NCI-H2171 treated with DMSO at 0.1 percent for 48 hours (cell line): ENCODE measurements around the gene DPEP2.
"Not testable (repeated sequence)": the region's sequence is repeated elsewhere in the genome, so short reads cannot be mapped to it uniquely, and the experiment has no call there.

ENCODE experiments used
- DNase-seq: peaks from one replicate; lab custom pipeline; 2025; lab: John Stamatoyannopoulos, UW

Gene DPEP2

GRCh38 chr16:68005786-68006286 is 6.6 kb upstream of the DPEP2 start:
- DNase-seq: no peak

DNA sequence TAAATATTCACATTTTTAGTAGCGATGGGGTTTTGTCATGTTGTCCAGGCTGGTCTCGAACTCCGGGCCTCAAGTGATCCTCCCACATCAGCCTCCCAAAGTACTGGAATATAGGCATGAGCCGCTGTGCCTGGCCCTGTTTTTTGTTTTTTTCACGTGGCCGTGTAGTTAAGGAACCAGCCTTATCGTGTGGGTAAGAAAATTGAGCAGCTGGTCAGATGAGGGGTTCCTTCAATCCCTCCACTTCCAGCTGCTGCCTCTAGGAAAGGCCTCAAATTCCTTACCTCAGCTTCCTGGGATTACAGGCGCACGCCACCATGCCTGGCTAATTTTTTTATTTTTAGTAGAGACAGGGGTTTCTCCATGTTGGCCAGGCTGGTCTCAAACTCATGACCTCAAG is 5.9 kb upstream of the DPEP2 start:
- no peak for DNase-seq

DNA sequence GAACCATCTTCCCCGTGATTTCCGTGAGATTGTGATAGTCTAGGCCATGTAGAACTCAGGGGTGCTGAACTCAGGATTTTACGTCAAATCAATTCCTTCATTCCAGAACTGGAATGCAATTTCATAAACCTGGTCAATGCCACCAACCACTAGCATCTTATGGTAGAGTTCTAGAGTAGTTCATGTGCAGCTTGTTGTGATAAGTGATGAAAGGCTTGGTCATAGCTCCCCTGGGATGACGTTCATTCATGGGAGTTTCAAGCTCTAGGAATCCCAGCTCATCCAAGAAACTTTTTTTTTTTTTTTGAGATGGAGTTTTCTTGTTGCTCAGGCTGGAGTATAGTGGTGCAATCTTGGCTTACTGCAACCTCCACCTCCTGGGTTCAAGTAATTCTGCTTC is 3.7 kb upstream of the DPEP2 start:
- no peak for DNase-seq

GRCh38 chr16:68000450-68000849 is 1.2 kb upstream of the DPEP2 start:
- DNase-seq: no peak

DNA sequence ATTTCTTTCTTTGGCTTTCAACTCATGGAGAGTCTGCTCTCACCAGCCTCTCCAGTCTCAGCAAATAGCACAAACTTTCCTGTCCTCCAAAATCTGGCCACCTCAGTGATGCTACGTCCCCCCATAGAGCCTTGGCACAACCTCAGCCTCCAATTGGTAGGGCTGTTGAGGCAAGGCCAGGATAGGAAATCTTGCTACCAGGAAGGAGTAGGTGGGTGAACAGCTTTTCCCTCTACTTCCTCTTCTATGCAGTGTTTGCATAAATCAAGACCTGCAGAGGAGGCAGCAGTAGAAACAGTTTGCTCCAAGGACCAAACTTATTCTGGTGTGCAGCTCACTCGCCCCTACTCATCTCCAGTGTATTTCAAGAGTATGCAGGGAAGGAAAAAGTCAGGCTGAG is 701 bp upstream of the DPEP2 start:
- DNase-seq: no peak

DNA sequence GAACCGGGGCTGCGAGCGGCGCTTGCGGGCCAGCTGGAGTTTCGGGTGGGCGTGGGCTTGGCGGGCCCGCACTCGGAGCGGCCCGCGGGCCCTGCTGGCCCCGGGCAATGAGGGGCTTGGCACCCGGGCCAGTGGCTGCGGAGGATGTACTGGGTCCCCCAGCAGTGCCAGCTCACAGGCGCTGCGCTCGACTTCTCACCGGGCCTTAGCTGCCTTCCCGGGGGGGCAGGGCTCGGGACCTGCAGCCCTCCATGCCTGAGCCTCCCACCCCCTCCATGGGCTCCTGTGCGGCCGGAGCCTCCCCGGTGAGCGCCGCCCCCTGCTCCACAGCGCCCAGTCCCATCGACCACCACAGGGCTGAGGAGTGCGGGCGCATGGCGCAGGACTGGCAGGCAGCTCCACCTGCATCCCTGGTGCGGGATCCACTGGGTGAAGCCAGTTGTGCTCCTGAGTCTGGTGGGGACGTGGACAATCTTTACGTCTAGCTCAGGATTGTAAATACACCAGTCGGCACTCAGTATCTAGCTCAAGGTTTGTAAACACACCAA is 979 bp downstream of the DPEP2 start:
- DNase-seq: not testable (repeated sequence)

DNA sequence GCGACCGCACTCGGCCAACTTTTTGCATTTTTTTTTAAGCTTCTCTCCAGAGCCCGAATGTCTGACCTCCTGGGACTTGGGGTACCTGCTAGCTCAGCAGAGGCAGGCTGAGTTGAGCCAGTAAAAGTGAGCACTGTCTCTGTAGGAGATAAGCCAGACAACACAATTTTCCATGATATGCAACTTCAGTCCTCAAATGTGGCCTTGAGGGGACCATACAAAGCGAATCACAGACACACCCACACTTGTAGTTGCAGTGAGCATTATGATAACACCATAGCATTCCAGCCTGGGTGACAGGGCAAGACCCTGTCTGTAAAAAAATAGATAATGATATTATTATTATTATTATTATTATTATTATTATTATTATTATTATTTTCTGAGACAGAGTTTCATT is 2.6 kb downstream of the DPEP2 start:
- DNase-seq: no peak

DNA sequence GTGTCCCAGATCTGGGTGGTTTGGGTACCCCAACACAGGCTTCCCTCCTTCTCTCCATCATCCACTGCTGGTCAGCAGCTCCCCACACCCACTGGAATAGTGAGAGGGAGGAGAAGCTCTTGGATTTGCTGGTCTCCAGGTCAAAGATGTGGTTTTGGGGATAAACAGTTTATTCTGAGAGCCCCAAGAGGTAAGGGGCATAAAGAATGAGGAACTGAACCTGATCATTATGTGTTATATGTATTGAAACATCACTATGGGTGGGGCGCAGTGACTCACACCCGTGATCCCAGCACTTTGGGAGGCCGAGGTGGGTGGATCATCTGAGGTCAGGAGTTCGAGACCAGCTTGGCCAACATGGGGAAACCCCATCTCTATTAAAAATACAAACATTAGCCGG is 3.9 kb downstream of the DPEP2 start:
- no peak for DNase-seq

GRCh38 chr16:67994040-67994408 is 5.3 kb downstream of the DPEP2 start:
- DNase-seq: not testable (repeated sequence)

GRCh38 chr16:67993207-67994039 is 5.9 kb downstream of the DPEP2 start:
- DNase-seq: peak; percentile 68

DNA sequence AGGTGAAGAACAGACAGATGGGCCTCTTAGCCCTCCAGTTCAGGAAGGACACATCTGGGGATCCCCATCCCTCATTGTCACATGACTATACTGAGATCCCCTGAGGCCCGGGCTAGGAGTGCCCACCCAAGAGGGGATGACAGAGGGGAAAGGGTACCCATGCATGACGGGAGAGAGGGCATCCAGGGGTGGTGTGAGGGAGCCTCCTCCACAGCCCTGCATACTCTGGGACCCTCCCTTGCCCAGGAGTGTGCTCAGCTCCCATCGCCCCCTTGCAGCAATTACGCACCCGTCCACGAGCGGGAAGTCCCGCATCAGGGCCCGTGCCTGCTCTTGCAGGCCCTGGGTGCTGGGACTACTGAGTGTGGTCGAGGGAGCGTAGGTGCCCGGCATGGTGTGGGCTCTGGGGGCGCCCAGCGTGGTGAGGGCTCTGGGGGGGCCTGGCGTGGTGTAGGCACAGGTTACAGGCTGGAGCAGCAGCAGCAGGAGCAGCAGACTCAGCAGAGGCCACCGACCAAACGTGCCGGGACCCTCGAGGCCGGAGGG is 6.5 kb downstream of the DPEP2 start:
- DNase-seq: no peak

- no peak for DNase-seq
These were observed 9.3 kb downstream of the DPEP2 start for GRCh38 chr16:67990018-67990386.

DNA sequence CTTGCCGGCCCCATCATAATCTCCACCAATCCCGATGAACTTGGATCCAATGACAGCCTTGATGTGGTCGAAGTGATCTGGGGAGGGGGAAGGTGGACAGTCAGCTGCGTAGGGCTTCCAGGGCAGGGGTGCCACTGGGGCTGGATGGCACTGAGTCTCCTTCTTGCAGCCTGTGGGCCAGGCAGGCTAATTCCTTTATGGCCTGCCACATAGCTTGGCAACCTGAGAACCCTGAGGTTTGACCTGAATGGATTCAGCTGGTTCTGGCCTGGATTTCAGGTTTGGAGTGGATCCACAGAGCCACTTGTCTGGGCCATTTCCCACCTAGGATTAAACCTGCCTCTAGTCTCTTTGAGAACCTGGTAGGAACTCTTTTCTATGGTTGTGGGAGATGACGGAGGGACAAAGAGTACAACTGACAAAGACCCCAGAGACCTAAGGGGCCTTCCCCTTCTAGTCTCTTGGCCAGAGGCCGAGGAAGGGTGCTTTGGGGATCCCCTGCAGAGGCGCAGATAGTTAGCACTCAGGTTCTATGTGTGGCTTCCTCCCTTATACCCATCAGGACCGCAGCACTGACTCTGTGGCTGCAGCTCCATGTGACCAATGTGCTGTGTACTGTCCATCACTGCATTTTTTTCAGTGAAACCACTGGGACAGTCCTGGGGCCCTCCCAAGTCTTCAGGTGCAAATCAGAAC is 9.8 kb downstream of the DPEP2 start:
- no peak for DNase-seq

DNA sequence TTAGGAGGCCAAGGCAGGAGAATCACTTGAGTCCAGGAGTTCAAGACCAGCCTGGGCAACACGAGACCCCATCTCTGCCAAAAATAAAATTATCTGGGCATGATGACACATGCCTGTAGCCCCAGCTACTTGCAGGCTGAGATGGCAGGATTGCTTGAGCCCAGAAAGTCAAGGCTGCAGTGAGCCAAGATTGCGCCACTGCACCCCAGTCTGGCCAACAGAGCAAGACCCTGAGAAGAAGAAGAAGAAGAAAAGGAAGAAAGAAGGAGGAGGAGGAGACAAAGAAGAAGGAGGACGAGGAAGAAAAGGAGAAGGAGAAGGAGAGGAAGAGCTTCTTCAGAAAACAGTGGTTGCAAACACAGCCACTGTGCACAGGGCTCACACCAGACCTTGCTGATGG is 10.6 kb downstream of the DPEP2 start:
- no peak for DNase-seq

GRCh38 chr16:67987460-67988160 is 11.7 kb downstream of the DPEP2 start:
- DNase-seq: no peak

GRCh38 chr16:67986949-67987348 is 12.3 kb downstream of the DPEP2 start:
- DNase-seq: no peak

- no peak for DNase-seq
These were observed 17.1 kb downstream of the DPEP2 start for GRCh38 chr16:67982011-67982696.

DNA sequence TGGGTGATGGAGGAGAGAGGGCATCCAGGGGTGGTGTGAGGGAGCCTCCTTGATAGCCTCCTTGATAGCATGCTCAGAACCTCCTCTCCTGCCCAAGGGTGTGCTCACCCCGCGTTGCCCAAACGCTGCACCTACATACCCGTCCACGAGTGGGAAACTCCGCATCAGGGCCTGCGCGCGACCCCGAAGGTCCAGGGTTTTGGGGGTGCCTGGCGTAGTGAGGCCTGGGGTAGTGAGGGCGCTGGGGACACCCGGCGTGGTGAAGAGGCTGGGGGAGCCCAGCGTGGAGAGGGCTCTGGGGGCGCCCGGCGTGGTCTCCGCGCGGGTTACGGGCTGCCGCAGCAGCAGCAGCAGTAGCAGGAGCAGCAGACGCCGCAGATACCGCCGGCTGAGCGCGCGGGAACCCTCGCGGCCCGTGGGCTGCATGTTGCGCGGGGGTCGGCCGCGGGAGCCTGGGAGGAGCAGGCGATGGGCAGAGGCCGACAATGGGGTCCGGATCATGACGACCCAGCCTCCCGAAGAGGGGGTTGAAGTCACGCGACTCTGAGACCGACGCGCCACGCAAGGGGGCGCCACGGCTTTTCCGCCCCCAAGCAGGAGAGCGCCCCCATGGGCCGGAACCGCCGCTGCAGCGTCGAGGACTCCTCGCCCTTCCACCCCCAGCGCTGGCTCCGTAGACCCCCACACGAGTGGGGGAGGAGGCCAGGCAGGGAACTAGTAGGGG is 19.2 kb downstream of the DPEP2 start, which contains the start of gene DPEP3:
Gene DPEP3, minus strand, starts transcription at position 545 of the 724 bp plus-strand sequence. Its CDS starts 119 bp downstream, at position 426.
- DNase-seq: no peak

DNA sequence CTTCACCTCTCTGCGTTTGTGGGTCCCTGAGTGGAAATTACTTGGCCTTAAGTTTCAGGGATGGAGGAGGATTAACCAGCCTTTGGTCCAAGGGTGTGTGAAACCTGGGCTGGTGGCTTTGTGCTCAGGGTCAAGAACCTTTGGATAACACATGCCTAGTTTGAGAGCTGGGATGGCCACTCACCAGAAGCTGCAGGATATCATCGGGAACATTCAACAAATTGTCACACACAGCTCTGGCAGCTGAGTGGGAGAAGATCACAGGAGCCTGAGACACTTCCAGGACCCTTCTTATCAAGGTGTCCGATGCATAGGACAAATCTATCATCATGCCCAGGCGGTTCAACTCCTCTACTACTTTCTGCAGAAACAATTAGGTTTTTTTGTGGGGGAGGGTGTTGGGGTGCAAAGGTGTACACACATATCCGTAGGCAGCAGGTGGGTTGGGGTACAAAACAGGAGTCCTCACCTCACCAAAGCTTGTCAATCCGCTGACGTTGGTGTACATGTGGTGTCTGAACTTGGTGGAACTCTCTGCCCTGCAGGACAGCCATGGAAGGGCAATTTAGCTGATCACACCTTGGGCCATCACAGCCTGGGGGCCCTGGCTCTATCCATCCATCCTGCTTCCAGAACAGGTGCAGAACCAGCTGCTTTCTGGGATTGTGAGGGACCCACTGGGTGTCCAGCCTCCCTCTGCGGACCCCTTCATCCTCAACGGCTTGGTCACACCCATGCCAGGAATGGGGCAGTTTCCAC is 21.6 kb downstream of the DPEP2 start:
- DNase-seq: no peak

GRCh38 chr16:67977005-67977404 is 22.3 kb downstream of the DPEP2 start:
- no peak for DNase-seq
